GM18498 (cell line): ENCODE measurements around the gene TRAPPC2.
"Not testable (repeated sequence)": the region's sequence is repeated elsewhere in the genome, so short reads cannot be mapped to it uniquely, and the experiment has no call there.

ENCODE experiments used
- ATAC-seq: cut with Tn5 transposase; IDR thresholded peaks from one replicate; pipeline ENCODE4 v1.9.1; 2021; ENCODE audit warnings: mild to moderate bottlenecking, moderate library complexity; ENCODE audit not compliant: unreplicated experiment

TRAPPC2 gene

GRCh38 chrX:13699183-13699826 is 35.1 kb downstream of the TRAPPC2 start:
- ATAC-seq, result peak; percentile 60

GRCh38 chrX:13698432-13698831 is 36.0 kb downstream of the TRAPPC2 start:
- ATAC-seq, result no peak

- ATAC-seq, result no peak
These were observed 36.4 kb downstream of the TRAPPC2 start for GRCh38 chrX:13697976-13698375.

- ATAC-seq, result peak; percentile 64
These were observed 37.0 kb downstream of the TRAPPC2 start for GRCh38 chrX:13697455-13697854.

GRCh38 chrX:13695601-13696115 is 38.8 kb downstream of the TRAPPC2 start:
- no peak for ATAC-seq

- no peak for ATAC-seq
These were observed 39.4 kb downstream of the TRAPPC2 start for GRCh38 chrX:13694983-13695382.

- no peak for ATAC-seq
These were observed 40.1 kb downstream of the TRAPPC2 start for GRCh38 chrX:13694359-13694758.

- ATAC-seq, result no peak
These were observed 41.0 kb downstream of the TRAPPC2 start for GRCh38 chrX:13693341-13693961.

GRCh38 chrX:13692771-13693231 is 41.6 kb downstream of the TRAPPC2 start:
- no peak for ATAC-seq

DNA sequence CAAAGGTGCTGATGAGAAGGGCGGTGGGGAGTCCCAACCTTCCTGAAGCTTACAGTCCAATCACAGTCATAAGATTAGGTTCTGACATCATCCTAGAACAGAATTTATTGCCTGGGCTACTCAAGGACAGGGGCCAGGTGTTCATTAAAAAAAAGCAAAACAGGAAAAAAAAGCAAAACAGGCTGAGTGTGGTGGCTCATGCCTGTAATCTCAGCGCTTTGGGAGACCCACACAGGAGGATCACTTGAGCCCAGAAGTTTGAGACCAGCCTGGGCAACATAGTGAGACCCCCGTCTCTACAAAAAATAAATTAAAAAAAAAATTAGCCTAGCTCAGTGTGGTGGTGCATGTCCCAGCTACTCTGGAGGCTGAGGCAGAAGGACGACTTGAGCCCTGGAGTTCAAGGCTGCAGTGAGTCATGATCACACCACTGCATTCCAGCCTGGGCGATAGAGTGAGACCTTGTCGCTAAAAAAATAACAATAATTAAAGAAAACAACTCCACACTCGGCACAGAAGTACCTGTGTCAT is 42.5 kb downstream of the TRAPPC2 start:
- ATAC-seq, result no peak

DNA sequence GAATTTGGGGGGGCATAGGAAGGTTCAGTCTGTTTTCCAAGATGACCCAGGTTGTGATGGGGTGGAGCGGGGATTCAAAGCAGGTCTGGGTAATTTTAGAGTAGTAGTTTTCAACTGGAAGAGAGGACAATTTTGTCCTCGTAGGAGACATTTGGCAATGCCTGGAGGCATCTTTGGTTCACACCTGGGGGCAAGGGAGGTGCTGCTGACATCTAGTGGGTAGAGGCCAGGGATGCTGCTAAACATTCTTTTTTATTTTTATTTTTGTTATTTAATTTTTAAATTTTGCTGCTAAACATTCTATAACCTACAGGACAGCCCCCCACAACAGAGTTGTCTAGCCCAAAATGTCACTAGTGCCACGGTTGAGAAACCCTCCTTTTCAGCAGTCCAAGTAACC is 43.6 kb downstream of the TRAPPC2 start:
- no peak for ATAC-seq

DNA sequence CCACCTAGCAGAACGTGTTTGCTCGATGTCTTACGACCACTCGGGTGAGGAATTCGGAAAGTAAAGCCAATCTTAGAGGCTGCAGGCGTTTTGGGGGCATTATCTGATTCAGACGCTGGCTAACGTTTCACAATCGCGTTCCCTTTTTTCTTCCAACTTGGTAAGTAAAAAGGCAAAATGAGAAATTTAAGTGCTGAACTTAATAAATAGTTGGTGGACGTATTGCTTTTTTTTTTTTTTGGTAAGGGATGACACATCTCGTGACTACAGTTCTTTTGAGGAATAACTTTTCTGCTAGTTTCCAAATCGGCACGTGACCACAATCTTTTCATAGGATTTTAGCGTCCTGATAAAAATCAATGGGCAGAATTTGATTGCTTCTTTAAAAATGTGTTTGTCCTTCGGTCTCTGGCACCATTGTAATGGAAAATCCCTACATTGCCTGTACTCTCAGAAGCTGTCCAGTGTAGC is 44.6 kb downstream of the TRAPPC2 start:
- no peak for ATAC-seq

DNA sequence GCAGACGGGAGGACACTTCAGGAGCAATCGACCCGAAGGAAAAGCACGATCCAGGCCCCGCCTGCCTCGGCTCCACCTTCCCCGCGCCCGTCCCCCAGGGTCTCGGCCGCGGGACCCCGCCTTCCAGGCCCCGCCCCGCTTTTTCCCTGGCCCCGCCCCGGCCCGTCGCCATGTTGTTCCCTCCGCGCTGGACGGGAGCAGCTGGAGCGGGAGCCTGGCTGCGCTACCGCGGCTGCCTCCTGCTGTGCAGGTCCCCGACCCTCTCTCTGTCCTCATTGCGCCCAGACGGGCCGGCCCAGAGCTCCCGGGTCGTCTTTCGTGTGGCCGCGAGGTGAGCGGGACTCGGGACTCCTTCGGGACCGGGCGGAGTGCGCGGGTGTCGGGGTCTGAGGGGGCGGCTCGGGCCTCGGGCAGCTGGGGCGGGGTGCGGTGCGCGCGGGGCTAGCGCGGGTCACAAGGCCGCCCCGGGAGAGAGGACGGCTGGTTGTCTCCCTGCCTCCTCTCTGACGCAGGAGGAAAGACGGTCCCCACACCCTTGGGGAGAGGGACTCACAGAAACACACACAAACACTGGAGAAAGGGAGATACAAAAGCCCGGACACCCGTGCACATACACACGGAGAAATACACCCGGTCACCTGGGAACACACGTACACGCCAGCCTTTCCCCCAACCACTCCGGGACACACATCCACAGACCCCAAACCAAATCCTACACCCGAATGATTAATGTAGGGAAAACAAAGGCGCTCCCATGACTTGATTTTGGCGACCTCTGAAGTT is 45.3 kb downstream of the TRAPPC2 start, which contains the start of gene RAB9A:
TSS of gene RAB9A (plus strand) at position 171 of the 783 bp plus-strand sequence. CDS start 19,619 bp downstream, outside the sequence.
- peak; percentile 79 for ATAC-seq

DNA sequence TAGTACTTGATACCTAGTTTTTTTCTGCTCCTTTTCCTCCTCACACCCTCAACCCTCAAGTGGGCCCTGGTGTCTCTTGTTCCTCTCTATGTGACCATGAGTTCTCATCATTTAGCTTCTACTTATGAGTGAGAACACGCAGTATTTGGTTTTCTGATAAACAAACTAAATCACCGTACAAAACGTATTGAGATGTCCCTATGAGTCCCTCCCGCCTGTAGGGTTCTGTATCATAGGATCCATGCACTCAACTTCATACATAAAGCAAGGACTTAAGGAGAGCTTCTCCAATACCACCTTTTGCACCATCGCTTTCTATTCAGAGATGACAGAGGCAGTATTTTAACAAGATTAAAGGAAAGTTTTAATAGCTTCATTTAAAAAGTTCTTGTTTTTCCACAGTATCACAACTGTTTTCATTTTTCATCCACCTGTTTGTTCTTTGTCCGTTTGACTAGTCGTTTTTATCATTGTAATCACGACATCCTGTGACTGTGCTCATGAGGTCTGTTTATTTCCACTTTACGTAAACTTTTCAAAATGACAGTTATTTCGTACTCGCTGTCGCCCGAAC is 45.9 kb downstream of the TRAPPC2 start:
- no peak for ATAC-seq

DNA sequence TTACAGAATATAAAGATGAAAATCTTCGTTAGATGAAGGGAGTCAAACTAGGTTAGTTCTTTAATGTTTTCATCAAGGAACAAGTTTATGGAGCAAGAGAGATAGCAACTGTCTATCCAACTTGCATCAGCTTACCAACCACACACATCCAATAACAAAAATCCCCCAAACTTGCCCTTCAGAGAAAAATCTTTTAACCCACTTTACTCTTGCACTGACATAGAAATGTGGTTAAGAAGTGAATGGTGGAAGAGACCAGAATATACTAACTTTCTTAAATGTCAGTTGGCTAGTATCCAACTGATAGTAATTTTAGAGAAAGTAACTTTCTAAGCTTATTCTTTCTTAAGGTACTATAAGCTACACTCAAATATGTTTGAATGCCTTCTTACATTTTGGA is 47.2 kb downstream of the TRAPPC2 start:
- ATAC-seq, result no peak

DNA sequence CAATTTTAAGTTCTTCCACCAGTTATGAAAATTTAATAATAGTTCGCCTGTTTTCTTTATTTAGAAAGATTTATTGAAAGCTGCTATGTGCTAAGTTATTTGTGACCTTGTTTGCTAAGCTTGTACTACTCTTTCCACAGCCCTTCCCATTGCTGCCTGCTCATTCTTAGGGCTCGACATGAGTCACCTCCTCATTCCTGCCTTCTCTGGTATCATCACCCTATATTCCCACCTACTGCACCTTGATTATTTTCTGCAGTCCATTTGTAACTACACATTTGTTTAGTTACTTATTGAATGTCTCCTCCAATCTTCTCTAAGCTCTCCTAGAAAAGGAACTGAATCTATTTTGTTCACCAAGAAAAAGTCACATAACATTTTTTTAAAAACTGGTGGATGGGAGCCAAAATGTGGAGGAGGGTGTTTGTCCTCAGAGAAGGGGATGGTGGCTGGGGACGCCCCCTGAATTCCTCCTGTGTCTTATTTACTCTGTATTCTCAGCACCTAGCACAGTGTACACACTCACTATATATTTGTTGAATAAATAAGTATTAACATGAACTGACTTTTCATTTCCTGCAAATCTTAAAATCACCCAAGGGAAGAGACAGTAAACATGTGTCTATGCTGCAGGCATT is 49.2 kb downstream of the TRAPPC2 start:
- no peak for ATAC-seq

GRCh38 chrX:13684361-13684760 is 50.1 kb downstream of the TRAPPC2 start:
- ATAC-seq, result no peak

DNA sequence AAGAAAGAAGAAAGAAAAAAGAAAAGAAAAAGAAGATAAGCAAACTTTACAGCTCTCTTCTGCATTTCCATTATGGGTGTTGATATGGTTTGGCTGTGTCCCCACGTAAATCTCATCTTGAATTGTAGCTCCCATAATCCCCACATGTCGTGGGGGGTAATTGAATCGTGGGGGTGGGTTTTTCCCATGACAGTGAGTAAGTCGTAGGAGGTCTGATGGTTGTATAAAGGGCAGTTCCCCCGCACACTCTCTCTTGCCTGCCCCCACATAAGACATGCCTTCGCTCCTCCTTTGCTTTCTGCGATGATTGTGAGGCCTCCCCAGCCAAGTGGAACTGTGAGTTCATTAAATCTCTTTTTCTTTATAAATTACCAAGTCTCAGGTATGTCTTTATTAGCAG is 52.8 kb downstream of the TRAPPC2 start:
- no peak for ATAC-seq

- ATAC-seq, result not testable (repeated sequence)
These were observed 54.7 kb downstream of the TRAPPC2 start for GRCh38 chrX:13679700-13680099.

DNA sequence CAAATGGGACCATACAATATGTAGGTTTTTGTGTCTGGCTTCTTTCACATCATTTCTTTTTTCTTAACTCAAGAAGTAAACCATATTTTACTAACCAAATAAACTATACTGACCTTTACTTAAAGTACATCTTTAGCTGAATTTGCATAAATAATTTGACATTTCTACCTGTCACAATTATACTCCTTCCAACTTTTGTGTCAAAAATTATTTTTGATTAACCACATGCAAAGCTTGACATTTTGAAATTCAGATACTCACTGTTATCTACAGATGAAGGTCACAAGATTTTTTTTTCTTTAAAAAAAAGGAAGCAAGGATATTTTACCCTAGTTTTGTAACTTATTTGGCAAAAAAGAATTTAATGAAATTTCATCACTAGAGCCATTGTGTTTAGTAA is 57.5 kb downstream of the TRAPPC2 start:
- no peak for ATAC-seq
